Measurements from ENCODE around the gene MTFP1.

MTFP1 gene

DNA sequence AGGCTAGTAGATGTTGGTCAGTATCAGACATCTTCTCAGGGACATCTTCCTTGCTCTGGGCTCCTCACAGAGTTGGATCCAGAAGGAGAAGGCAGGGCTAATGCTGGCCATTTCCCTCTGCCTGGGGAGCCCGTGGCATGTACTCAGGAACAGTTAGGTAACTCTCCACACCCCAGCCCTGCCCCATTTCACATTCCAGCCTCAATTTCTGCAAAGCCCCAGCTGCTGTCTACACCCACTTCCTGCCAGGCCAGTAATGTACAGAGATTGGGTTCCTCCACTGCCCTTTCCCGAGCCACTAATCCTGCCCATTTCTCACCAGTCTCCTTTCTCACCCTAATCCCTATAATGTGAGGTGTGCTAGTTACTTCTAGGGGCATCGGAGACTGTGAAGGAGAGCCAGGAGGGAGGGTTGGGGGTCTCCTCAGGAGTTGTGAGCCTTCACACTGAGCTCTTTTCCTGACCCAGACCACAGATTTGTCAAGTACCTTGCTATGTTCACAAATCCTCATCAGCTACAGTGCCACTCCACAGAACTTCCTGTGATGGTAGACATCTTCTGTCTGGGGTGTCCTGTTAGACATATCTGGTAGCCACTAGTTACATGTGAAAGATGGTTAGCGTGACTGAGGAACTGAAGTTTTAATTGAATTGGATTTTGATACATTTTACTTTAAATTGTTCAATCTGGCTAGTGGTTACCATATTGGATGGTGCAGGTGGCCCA, 47.6 kb downstream of the MTFP1 start:
- peaks cover 30% of the 10 kb centered on the region for H3K27me3 Mint-ChIP-seq

GRCh38 chr22:30474121-30474520, 48.6 kb downstream of the MTFP1 start:
- Mint-ChIP-seq H3K4me1 (ENCODE audit: low read depth) (peaks cover 6% of the 10 kb centered on the region), H3K27me3 (peaks cover 27% of the 10 kb centered on the region), H3K36me3 (ENCODE audit: low read depth) (no peaks in the 10 kb centered on the region), H3K4me3 (no peak overlapping the region), H3K27ac (no peak overlapping the region), H3K9me3 (no peaks in the 10 kb centered on the region)
- no peak for DNase-seq

More for the DNA sequence above, 47.6 kb downstream of the MTFP1 start:
- DNase-seq = no peak
- no peak overlapping the region for H3K27ac Mint-ChIP-seq
- no peak overlapping the region for H3K4me3 Mint-ChIP-seq
- no peaks in the 10 kb centered on the region for H3K9me3 Mint-ChIP-seq
- peaks cover 6% of the 10 kb centered on the region for H3K4me1 Mint-ChIP-seq (ENCODE audit: low read depth)
- no peaks in the 10 kb centered on the region for H3K36me3 Mint-ChIP-seq (ENCODE audit: low read depth)

DNA sequence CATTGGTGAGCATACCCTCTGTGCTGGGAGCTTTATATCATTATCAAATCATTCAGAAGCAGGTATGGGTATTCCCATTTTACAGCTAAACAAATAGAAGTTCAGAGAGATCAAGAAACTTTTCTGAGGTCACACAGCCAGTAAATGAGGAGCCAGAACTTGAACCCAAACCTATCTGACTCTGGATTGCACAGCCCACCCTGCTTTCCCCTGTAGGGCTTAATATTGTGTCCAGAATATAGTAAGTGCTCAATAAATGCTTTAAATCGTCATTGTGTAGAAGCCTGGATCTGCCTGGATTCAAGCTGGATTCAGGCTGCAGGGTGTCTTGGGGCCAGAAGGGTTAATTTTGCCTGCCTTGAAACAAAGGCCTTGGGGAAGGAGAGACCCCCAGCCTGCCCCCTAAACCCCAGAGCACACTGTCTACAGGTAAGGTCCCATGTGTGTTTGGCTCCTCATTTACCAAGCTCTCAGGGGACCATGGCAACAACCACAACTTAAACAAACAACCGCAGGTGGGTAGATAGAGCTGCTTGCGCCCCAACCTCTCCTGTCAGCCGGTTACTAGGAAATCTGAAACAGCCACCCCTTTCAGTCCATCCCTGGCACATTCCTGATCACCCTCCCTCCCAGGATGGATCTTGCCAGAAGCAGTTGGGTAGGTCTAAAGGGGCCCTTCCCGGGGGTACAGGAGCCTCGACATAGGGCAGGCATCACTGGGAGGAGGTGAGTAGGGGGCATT, 49.3 kb downstream of the MTFP1 start:
- no peak overlapping the region for H3K4me3 Mint-ChIP-seq
- DNase-seq = no peak
- peaks cover 25% of the 10 kb centered on the region for H3K27me3 Mint-ChIP-seq
- H3K9me3 Mint-ChIP-seq = no peaks in the 10 kb centered on the region
- no peak overlapping the region for H3K27ac Mint-ChIP-seq
- peaks cover 6% of the 10 kb centered on the region for H3K4me1 Mint-ChIP-seq (ENCODE audit: low read depth)
- H3K36me3 Mint-ChIP-seq (ENCODE audit: low read depth) = no peaks in the 10 kb centered on the region

Data from activated T-cell treated with anti-CD3 and anti-CD28 coated beads, Interleukin-2, amount 50 U/mL, for 24 hours (primary cell).